Uterus (tissue), 4 donors: ENCODE results near the gene CNTN1. TPM values are rescaled to one million over a fixed set of nuclear protein-coding genes. Genes with fewer than 3 reads are reported as not detected.

ENCODE experiments used
- DNase-seq, 2 donors: peaks; one replicate each; pipeline ENCODE4 v3.0.0-alpha.2; 2019 to 2020
- H3K27ac ChIP-seq, 2 donors: fragments of 200-600 bp; sonication (generic); 1 replicate in 1 of 2; 2 replicates in 1 of 2; pipeline ENCODE4 v1.5.1; 2016 to 2018
- H3K27me3 ChIP-seq, 2 donors: fragments of 200-600 bp; sonication (generic); one replicate each; pipeline ENCODE4 v1.5.1; 2018 to 2019; ENCODE audit warnings: control low read depth in 1 of 2
- H3K36me3 ChIP-seq, 2 donors: fragments of 200-600 bp; sonication (generic); one replicate each; pipeline ENCODE4 v1.5.1; 2019; ENCODE audit warnings: control low read depth in 1 of 2
- H3K4me1 ChIP-seq, 2 donors: fragments of 200-600 bp; sonication (generic); one replicate each; pipeline ENCODE4 v1.5.1; 2018 to 2019; ENCODE audit warnings: control low read depth in 1 of 2
- H3K4me3 ChIP-seq, 2 donors: fragments of 200-600 bp; sonication (generic); 1 replicate in 1 of 2; 2 replicates in 1 of 2; pipeline ENCODE4 v1.5.1; 2018 to 2019; ENCODE audit warnings: mild to moderate bottlenecking in 1 of 2
- H3K9me3 ChIP-seq, 2 donors: fragments of 200-600 bp; sonication (generic); one replicate each; pipeline ENCODE4 v1.5.1; 2019; ENCODE audit warnings: control low read depth in 1 of 2
- POLR2A ChIP-seq, 2 donors: fragments of 450-650 bp; IDR thresholded peaks; one replicate each; pipeline ENCODE4 v1.6.1; 2016; ENCODE audit warnings: antibody characterized with exemption in 2 of 2, mild to moderate bottlenecking in 1 of 2, moderate library complexity in 1 of 2
- intact Hi-C: fragments of 100-400 bp; cut with DNase I; formaldehyde crosslinking; loops from one replicate; pipeline ENCODE4 v1.15.1; 2023; ENCODE audit warnings: low total_unique reads
- total RNA-seq, 4 donors: library from RNA; depleted of rRNA in 3 of 4; stranded (reverse); fragments of >200 nt in 3 of 4; gene quantifications; one replicate each; pipeline versions ENCODE4 v1.1.0 to v1.2.4, GENCODE V29; 2014 to 2023
- TF ChIP-seq, protein P1 (sequence below), 4 experiments: fragments of 200-600 bp in 2 of 4; fragments of 450-650 bp in 2 of 4; sonication (generic) in 2 of 4; IDR thresholded peaks; one replicate each; pipeline ENCODE4 v1.5.1; 2016 to 2019; ENCODE audit warnings: antibody characterized with exemption in 4 of 4, mild to moderate bottlenecking in 2 of 4, moderate library complexity in 1 of 4
- donor health status: DM: yes; HTN: yes; CAD: no.

The CNTN1 gene
- total RNA-seq, 4 donors from 2014 or later, result 1.5 to 124 (median 11.0) TPM

DNA sequence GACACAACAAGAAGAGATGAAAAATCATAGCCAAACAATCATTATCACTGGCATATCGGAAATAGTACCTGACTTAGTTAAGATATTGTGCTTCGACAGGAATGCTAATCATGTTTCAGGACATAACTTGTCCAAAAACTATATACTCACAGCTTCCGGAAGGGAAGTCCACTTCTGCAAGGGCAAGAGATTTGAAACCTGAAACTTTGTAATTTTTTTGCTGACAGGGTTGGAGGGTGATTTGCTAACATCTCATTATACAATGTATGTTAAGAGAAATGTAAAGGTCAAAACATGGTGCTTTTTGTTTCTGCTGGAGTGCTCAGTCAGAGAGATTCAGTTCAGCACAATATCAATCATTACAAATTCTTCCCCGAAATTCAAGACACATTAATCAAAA lies 200.3 kb downstream of the CNTN1 start:
- no peak overlapping the region for H3K4me3 ChIP-seq
- no peaks in the 10 kb centered on the region for H3K4me1 ChIP-seq
- H3K36me3 ChIP-seq, result no peaks in the 10 kb centered on the region
- no peaks in the 10 kb centered on the region for H3K27me3 ChIP-seq
- intact Hi-C loops, result no loop called here
- H3K9me3 ChIP-seq, result no peaks in the 10 kb centered on the region
- TF ChIP-seq, protein P1, sequence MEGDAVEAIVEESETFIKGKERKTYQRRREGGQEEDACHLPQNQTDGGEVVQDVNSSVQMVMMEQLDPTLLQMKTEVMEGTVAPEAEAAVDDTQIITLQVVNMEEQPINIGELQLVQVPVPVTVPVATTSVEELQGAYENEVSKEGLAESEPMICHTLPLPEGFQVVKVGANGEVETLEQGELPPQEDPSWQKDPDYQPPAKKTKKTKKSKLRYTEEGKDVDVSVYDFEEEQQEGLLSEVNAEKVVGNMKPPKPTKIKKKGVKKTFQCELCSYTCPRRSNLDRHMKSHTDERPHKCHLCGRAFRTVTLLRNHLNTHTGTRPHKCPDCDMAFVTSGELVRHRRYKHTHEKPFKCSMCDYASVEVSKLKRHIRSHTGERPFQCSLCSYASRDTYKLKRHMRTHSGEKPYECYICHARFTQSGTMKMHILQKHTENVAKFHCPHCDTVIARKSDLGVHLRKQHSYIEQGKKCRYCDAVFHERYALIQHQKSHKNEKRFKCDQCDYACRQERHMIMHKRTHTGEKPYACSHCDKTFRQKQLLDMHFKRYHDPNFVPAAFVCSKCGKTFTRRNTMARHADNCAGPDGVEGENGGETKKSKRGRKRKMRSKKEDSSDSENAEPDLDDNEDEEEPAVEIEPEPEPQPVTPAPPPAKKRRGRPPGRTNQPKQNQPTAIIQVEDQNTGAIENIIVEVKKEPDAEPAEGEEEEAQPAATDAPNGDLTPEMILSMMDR (IDR thresholded peaks at IDR 0.05), result no peak
- no peak for TF ChIP-seq POLR2A (IDR thresholded peaks at IDR 0.05)
- DNase-seq, result no peak
- H3K27ac ChIP-seq, result no peak overlapping the region

DNA sequence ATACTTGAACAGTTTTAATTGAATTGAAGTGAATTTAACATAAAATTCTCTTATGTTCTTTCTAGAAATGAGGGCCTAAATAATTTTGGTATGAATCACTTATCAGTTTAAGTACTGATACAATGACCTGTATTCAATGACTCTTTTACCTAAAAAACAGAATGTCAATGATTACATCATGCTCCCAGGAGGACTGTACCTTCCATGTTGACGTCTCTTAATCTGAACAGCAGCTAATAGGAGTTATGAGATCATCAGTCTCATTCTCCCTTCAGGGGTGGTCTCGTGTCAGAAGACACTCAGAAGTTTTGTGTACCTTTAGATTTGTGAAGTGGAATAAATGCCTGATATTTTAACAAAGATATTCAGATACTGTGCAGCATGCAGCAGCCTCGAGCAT lies 206.3 kb downstream of the CNTN1 start:
- TF ChIP-seq POLR2A (IDR thresholded peaks at IDR 0.05), result no peak
- TF ChIP-seq, protein P1 (IDR thresholded peaks at IDR 0.05), result no peak
- no peaks in the 10 kb centered on the region for H3K9me3 ChIP-seq
- no peak overlapping the region for H3K4me3 ChIP-seq
- no peaks in the 10 kb centered on the region for H3K36me3 ChIP-seq
- intact Hi-C loops, result no loop called here
- no peaks in the 10 kb centered on the region for H3K4me1 ChIP-seq
- no peak for DNase-seq
- no peaks in the 10 kb centered on the region for H3K27me3 ChIP-seq
- H3K27ac ChIP-seq, result no peak overlapping the region

DNA sequence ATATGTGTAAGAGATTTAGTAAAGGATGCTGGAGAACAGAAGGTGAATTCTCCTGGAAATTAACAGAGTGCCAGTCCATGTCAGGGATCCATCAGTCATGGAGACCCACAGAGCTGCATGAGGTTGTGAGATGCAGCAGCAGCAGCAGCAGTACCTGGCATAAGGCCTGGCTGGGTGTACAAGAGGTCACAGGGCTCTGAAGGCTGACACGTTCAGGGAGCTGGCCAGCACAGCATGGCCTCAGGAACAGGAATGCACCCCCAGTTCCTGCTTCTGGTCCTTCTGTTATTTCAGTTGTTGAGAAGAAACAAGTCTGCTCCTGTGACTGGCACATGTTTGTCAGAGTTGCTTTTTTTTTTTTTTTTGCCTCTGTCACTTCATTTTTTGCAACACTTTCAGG lies 210.8 kb downstream of the CNTN1 start:
- no peak for TF ChIP-seq POLR2A (IDR thresholded peaks at IDR 0.05)
- TF ChIP-seq, protein P1 (IDR thresholded peaks at IDR 0.05), result no peak
- no peaks in the 10 kb centered on the region for H3K36me3 ChIP-seq
- H3K9me3 ChIP-seq, result no peaks in the 10 kb centered on the region
- no peak overlapping the region for H3K4me3 ChIP-seq
- no peak overlapping the region for H3K27ac ChIP-seq
- intact Hi-C loops, result no loop called here
- DNase-seq, result no peak
- H3K27me3 ChIP-seq, result no peaks in the 10 kb centered on the region
- no peaks in the 10 kb centered on the region for H3K4me1 ChIP-seq

DNA sequence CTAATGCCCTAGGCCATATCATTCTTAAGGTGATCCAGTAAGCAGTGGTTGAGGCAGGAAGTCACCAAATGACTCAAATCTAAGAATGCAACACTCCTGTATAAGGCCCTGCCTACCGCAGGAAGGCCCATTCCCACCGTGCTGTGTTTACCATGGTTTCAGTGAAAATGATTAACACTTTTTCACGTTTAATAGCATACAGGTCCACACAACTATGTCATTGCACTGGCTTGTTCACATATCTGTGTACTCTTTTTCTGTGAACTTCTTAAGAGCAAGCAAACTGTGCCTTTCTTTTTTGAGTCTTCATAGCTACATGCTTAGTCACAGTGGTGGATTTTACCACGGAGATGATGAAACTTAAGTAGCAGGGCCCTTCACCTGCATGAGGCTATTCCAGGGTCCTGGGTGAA lies 214.9 kb downstream of the CNTN1 start:
- Histone ChIP-seq H3K4me1 (no peaks in the 10 kb centered on the region), H3K4me3 (no peak overlapping the region), H3K36me3 (no peaks in the 10 kb centered on the region), H3K9me3 (no peaks in the 10 kb centered on the region), H3K27me3 (no peaks in the 10 kb centered on the region), H3K27ac (no peak overlapping the region)
- intact Hi-C loops, result no loop called here
- no peak for DNase-seq
- no peak for TF ChIP-seq POLR2A (IDR thresholded peaks at IDR 0.05)
- TF ChIP-seq, protein P1 (IDR thresholded peaks at IDR 0.05), result no peak

DNA sequence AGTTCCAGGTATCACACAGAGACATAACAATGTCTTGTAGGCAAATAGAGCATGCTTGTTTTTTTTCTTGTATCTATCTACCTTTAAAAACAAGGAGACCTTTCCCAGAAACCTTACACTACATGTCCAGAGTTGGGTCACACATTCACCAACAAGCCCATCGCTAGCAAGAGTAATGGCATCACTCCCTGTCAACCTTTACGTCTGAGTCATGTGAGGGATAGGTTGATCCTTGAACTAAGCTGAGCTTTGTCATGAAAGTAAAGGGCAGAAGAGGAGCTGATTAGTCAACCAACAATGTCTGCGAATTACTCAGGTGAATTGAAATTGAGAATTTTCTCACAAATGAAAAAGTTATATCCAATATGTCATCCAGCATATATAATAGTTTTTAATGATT lies 219.4 kb downstream of the CNTN1 start:
- no peaks in the 10 kb centered on the region for H3K4me1 ChIP-seq
- DNase-seq, result no peak
- no peaks in the 10 kb centered on the region for H3K9me3 ChIP-seq
- H3K4me3 ChIP-seq, result no peak overlapping the region
- no peak overlapping the region for H3K27ac ChIP-seq
- TF ChIP-seq POLR2A (IDR thresholded peaks at IDR 0.05), result no peak
- TF ChIP-seq, protein P1 (IDR thresholded peaks at IDR 0.05), result no peak
- no peaks in the 10 kb centered on the region for H3K27me3 ChIP-seq
- no peaks in the 10 kb centered on the region for H3K36me3 ChIP-seq
- intact Hi-C loops, result no loop called here
